GM19372 (cell line): ENCODE data around the gene TMEM131L.
"Not testable (repeated sequence)": the region's sequence is repeated elsewhere in the genome, so short reads cannot be mapped to it uniquely, and the experiment has no call there.

Experiments used
- ATAC-seq: cut with Tn5 transposase; IDR thresholded peaks from one replicate; pipeline ENCODE4 v1.9.1; 2021; ENCODE audit warnings: mild to moderate bottlenecking, low read depth, moderate library complexity; ENCODE audit not compliant: unreplicated experiment

The TMEM131L gene, protein sequence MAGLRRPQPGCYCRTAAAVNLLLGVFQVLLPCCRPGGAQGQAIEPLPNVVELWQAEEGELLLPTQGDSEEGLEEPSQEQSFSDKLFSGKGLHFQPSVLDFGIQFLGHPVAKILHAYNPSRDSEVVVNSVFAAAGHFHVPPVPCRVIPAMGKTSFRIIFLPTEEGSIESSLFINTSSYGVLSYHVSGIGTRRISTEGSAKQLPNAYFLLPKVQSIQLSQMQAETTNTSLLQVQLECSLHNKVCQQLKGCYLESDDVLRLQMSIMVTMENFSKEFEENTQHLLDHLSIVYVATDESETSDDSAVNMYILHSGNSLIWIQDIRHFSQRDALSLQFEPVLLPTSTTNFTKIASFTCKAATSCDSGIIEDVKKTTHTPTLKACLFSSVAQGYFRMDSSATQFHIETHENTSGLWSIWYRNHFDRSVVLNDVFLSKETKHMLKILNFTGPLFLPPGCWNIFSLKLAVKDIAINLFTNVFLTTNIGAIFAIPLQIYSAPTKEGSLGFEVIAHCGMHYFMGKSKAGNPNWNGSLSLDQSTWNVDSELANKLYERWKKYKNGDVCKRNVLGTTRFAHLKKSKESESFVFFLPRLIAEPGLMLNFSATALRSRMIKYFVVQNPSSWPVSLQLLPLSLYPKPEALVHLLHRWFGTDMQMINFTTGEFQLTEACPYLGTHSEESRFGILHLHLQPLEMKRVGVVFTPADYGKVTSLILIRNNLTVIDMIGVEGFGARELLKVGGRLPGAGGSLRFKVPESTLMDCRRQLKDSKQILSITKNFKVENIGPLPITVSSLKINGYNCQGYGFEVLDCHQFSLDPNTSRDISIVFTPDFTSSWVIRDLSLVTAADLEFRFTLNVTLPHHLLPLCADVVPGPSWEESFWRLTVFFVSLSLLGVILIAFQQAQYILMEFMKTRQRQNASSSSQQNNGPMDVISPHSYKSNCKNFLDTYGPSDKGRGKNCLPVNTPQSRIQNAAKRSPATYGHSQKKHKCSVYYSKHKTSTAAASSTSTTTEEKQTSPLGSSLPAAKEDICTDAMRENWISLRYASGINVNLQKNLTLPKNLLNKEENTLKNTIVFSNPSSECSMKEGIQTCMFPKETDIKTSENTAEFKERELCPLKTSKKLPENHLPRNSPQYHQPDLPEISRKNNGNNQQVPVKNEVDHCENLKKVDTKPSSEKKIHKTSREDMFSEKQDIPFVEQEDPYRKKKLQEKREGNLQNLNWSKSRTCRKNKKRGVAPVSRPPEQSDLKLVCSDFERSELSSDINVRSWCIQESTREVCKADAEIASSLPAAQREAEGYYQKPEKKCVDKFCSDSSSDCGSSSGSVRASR (N-terminal part only)

DNA sequence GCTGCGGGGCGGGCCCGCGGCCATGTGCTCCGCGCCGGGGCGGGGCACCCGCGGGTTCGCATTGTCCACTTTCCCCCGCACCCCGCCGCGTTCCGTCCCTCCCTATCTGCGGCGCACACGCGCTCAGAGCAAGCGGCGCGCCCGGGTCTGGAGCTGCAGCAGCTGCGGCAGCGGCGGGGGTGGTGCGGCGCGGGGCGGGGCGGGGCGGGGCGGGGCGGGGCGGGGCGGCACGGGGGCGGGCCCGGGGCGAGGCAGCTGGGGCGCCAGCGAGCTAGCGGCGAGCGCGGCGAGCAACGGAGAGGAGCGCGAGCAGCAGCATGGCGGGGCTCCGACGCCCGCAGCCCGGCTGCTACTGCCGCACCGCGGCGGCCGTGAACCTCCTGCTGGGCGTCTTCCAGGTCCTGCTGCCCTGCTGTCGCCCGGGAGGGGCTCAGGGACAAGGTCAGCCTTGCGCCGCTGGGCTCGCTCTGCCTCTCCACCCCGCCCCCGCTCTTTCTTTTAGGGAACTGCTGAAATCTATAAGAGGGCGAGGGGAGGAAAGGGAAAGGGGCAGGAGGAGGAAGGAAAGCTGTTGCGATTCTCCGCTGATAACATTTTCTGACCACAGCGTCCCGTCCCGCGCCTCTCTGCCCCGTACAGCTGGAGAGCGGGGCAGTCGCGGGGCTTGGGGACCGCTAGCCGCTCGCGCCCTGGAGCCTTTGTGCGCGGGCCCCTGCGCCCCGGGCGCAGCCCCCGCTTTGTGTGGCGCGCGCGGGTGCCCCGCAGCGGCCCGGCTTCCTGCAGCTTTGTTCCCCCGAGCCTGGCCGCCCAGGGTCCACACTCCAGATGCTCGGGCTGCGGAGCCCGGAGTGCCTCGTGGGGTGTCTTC lies at the start of gene TMEM131L:
Gene TMEM131L (plus strand): TSS at position 280 of the 868 bp plus-strand sequence. CDS start 38 bp downstream, at position 318.
- peak; percentile 37 for ATAC-seq

DNA sequence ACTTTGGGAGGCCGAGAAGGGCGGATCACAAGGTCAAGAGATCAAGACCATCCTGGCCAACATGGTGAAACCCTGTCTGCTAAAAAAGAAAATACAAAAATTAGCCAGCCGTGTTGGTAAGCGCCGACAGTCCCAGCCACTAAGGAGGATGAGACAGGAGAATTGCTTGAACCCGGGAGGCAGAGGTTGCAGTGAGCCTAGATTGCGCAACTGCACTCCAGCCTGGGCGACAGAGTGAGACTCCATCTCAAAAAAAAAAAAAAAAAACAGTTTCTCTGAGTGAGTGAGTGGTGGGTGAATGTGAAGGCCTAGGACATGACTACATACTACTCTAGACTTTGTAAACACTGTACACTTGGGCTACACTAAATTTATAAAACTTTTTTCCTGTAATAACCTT lies 49.7 kb upstream of the TMEM131L start:
- not testable (repeated sequence) for ATAC-seq

DNA sequence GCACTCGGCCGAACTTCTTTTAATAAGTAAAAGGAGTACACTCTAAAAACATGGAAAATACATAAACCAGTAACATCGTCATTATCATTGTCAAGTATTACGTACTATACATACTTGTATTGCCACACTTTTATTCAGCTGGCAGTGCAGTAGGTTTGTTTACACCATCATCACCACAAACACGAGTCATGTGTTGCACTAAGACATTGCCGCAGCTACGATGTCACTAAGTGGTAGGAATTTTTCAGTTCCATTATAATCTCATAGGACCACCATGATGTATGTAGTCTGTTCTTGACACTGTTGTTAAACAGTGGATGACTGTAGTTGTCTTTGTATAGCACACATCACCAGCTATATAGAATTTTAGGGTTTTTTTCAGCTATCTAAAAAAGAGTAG lies 48.0 kb upstream of the TMEM131L start:
- ATAC-seq: no peak

DNA sequence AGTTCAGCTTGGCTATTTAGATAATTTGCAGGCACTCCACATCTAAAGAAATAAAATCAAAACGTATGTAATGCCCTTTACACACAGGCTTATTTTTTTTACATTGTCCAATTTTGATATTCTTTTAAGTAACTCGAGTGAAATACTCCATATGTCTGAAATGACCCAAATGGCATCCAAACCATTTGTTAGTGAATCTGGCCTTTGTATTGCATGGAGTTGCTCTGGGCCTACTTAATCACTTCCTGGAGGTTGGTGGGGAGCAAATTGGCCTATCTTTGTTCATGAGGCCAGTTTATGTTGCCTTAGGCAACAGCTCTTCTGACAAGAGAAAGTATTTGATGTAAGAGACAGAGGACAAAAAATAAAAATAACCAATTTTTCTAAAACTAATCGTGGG lies 47.6 kb upstream of the TMEM131L start:
- no peak for ATAC-seq

DNA sequence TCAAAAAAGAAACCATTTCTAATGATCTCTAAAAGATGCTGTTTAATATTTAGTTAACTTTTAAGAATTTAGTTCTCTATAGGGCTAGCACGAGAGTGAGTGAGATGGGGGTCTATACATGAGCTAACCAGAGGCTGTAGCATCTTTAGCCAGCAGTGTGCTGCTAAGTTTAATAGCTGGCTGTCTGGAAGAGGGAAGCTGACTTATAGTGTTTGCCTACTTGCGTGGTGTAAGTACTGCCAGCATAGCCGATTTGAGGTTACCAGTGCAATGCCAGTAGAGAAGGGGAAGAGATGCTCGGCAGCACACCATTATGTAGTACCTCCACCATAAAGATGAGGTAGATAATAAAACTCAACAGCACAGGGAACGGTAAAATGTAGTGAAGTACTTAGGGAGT lies 47.1 kb upstream of the TMEM131L start:
- ATAC-seq: no peak

DNA sequence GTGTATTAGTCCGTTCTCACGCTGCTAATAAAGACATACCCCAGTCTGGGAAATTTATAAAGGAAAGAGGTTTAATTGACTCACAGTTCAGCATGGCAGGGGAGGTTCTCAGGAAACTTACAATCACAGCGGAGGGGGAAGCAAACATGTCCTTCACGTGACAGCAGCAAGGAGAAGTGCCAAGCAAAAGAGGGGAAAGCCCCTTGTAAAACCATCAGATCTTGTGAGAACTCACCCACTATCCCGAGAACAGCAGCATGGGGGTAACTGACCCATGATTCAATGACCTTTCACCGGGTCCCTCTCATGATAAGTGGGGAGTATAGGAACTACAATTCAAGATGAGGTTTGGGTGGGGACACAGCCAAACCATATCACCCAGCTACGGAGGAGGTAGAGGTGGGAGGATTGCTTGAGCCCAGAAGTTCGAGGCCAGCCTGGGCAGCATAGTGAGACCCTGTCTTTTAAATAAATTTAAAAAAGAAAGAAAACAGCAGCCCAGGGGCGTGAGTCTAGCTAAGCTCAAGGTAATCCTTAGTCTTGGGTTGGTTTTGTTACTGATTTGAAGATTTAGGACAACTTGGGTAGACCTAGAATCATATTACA lies 46.4 kb upstream of the TMEM131L start:
- ATAC-seq: no peak

DNA sequence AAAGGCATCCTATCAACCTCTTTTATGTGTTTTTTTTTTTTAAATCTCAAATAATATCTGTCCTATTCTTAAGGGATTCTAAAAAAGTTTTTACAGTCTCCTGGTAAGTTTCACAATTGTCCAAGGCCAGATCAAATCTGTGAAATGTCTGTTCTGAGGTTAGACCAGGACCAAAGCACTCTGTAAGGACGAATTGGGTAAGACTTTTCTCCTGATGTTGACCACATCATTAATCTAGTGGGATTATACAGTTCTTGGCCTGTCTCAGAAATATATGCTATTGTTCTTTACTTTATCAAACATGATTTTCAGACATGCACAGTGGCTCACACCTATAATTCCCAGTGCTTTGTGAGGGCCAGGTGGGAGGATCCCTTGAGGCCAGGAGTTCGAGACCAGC lies 45.8 kb upstream of the TMEM131L start:
- no peak for ATAC-seq

DNA sequence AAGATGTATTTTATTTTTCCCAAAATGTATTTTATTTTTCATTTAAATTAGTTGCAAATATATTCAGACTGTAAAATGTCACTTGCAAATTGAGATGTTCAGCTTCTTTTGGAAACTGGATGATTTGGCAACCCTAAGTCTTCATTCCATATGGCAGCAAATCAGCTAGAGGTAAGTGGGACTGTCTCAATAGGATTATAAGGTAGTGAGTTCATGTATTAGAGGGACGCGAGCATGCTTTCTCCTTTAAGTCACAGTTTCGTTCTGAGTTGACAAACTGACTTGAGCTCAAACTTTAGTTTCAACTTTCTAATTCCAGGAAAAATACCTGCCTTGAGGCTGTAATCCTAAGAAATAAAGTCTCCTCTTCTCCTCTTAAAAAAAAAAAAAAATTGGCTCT lies 44.2 kb upstream of the TMEM131L start:
- ATAC-seq: no peak

DNA sequence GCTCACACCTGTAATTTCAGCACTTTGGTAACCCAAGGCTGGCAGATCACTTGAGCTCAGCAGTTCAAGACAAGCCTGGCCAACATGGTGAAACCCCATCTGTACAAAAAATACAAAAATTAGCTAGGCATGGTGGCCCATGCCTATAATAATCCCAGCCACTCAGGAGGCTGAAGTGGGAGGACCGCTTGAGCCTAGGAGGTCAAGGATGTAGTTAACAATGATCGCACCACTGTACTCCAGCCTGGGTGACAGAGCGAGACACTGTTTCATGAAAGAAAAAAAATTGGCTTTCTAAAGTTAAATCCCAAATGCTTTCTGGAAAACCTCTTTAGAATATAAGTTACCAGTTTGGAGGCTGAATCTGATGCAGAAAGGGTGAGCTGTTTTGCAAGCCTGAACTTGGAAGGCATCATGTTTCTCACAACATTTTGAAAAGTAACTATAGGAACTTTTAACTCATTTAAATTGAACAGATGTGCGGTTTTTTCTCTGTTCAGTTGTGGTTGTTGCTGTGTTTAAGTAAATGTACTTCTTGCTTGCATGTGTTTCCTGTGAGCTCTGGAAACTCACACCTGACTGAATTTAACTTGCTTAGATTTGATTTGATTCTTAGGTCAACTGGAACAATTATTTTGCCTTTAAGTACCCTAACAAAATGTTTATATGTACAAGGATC lies 39.8 kb upstream of the TMEM131L start:
- peak; percentile 62 for ATAC-seq

DNA sequence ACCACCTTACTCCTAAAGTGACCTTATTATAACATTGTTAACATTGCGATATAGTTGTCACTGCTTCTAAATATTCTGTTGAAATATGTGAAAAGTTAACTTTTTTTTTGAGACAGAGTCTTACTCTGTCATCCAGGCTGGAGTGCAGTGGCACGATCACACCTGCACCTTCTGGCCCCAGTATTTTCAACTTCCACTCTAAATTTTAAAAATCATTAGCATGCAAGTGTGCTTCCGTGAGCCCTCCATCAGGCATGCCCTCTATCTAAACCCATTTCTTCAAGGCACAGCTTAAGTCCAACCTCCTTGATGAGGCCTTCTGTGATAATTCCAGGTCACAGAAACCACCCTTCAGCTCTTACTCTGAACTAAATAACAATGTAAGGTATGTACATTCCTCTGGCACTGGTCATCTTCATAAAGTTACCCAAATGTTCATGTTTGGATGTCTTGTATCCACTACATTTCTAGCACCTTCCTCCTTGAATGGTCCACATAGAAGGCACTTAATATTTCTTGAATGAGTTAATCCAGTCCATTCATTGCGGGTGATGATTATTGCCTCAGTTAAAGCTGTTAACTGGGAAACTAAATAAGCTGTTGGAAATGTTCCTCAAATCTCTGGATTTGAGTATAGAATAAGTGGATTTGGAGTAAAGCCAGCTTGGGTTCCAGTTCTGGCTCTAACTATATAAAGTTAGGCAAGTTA lies 38.6 kb upstream of the TMEM131L start:
- ATAC-seq: no peak

DNA sequence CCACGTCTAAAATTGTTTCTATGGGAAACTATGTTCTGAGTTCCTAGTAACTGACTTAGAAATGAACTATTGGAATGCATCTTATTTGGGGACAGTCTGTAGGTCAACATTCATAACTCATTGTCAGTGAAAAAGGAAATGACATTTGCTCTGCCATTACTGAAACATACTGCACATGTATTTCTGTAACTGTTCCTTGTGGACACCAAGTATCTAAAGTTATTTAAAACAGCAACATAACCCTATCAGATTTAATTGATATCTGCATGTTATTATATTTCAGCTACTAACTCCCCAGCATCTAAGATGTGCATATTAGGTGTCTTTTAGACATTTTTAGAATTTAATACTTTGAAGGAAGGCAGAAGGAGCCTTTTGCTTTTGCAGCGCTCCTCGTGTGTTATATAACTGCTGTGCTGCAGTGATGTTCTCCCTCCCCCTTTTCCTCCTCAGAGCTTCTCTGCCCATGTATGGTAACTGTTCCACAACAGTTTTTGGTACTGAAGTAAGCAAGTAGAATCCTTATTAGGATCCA lies 37.2 kb upstream of the TMEM131L start:
- ATAC-seq: no peak

DNA sequence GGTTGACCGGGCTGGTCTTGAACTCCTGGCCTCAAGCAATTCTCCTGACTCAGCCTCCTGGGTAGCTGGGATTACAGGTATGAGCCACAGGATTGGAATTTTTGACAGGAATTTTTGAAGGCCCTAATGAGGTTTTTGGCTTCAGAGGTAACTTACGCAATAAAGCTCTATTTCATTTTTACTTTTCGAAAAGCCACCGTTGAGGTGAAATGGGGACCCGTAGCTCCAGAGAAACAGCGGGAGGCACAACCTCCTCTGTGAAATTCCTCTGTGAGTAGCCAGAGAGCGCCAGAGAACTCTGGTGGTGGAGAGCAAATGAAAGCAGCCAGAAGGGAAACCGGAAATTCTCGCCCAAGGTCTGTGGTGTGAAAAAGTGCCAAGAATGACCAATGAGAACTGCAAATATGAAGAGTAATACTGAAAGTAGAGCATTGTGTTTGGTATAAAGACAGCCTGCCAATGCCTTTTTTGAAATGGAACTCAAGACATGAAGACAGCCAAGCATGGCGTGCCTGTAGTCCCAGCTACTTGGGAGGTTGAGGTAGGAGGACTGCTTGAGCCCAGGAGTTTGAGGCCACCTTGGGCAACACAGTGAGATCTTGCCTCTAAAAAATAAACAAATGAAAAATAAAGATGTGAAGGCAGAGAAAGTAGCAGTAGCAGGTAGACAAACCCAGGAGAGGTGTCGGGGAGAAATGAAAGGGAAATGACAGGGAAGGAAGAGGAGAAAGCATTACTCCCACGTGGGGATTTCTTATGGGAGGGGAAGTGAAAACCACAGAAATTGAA lies 33.0 kb upstream of the TMEM131L start:
- ATAC-seq: peak; percentile 93

DNA sequence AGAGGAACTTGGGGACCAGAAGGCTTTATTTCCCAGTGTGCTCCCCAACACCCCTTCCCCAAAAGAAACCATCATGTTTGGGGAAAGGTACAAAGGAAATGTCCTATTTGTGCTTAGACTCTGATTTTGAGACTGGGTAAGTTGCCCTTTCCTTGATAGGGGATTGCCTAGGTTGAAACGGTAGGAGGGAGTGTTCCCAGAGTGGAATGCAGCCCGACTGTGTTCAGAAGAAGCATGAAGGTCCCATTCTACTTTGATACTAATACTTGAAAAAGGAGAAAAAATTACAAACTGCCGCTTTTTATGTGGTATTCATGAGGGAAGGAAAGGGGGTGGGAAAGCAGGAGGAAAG lies 32.4 kb upstream of the TMEM131L start:
- no peak for ATAC-seq

DNA sequence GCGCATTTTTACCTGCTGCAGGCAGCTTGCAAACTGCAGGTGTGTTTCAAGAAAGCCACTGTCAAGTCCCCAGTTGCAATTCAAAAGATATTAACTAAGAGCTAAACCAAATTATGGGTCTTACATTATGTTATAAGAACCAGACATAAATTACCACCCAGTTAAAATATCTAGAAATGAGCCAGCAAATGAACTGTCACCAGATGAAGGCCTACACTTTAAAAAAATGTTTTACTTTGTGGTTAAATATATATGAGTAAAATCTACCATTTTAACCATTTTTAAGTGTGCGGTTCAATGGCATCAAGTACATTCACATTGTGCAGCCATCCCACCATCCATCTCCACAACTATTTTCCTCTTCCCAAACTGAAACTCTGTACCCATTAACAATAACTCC lies 32.0 kb upstream of the TMEM131L start:
- ATAC-seq: no peak

DNA sequence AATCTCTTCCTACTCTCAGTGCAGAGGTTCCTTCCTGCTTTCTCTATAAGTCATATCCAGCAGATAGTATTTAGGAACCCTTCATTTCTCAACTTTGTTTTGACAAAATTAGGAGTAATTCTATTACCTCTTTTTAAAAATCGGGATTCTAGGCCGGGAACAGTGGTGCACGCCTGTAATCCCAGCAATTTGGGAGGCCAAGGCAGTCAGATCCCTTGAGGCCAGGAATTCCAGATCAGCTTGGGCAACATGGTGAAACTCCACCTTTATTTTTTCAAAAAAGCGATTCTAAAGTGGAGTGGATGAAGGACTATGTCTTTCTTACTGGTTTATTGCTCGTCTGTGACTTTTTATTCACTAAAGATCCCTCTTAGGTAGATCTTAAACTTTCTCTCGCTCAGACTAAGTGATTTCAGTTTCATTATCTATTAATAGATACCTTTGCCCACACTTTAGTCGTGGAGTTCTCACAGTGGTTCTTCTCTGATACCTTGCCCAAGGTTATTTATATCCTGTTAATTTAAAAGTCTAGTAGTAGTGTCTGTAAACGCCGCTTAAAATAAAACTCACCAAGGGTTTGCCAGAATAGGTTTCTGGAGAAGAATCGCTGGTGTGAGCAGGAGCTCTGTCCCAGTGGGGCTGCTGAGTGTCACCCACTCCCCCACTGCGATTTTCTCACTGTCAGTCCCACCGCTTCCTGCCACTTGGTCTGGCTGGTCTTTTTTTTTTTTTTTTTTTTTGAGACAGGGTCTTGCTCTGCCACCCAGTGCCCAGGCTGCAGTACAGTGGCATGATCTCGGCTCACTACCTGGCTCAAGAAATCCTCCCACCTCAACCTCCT lies 27.0 kb upstream of the TMEM131L start:
- ATAC-seq: peak; percentile 57

DNA sequence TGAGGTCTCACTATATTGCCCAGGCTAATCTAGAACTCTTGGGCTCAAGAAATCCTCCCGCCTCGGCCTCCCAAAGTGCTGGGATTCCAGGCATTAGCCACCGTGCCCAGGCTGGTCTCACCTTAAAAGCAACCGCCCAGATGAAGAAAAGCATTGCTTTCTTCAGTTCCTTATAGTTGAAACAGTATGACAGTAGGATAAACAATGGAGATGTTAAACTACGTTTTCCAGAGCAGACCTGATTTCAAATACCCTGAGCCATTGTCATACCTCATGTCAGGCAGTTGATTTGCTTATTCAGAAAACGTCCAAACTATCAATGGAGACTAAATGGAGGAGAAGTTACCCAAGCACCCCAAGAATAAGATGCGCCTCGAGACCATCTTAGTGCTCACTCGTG lies 26.3 kb upstream of the TMEM131L start:
- no peak for ATAC-seq
